H1 (cell line): ENCODE measurements around the gene TMEM45A. TPM values are rescaled to one million over a fixed set of nuclear protein-coding genes. Genes with fewer than 3 reads are reported as not detected.

ENCODE experiments used
- CTCF ChIA-PET: fragments of 300-600 bp; sonication (Branson Sonifier 250); formaldehyde crosslinking; loops from one replicate; lab custom pipeline; 2021; ENCODE audit not compliant: partially characterized antibody; lab: Charles Lee
- POLR2A ChIA-PET: fragments of 300-600 bp; sonication (Branson Sonifier 250); formaldehyde crosslinking; loops from one replicate; lab custom pipeline; 2021; ENCODE audit warnings: inconsistent platforms; ENCODE audit not compliant: partially characterized antibody; lab: Charles Lee
- DNase-seq, 2 experiments: peaks; one replicate each; pipeline versions ENCODE4 v3.0.0 to v3.0.0-alpha.2; 2010 to 2022; ENCODE audit warnings: low spot score in 2 of 2, low read depth in 1 of 2, mixed read lengths in 1 of 2
- FAIRE-seq: peaks from 2 replicates; lab custom pipeline; 2011; peaks lifted over from hg19 to GRCh38; lab: Jason Lieb, UNC
- H2AFZ ChIP-seq: 2 replicates; pipeline ENCODE4 v1.8.1; 2012; ENCODE audit warnings: low read length, inconsistent platforms
- H2AK5ac ChIP-seq: 2 replicates; pipeline ENCODE4 v1.6.1; 2013; ENCODE audit warnings: low read depth, low read length
- H2BK120ac ChIP-seq: replicated peaks from 2 replicates; pipeline ENCODE3; 2013; ENCODE audit warnings: low read depth, low read length, inconsistent platforms
- H2BK12ac ChIP-seq: 2 replicates; pipeline ENCODE4 v1.6.1; 2013; ENCODE audit warnings: low read depth, low read length
- H2BK15ac ChIP-seq: 2 replicates; pipeline ENCODE4 v1.6.1; 2013; ENCODE audit warnings: low read length
- H2BK20ac ChIP-seq: 2 replicates; pipeline ENCODE4 v1.6.1; 2013; ENCODE audit warnings: low read length
- H2BK5ac ChIP-seq: 2 replicates; pipeline ENCODE4 v1.6.1; 2013; ENCODE audit warnings: low read depth, low read length
- H3K14ac ChIP-seq: 2 replicates; pipeline ENCODE4 v1.6.1; 2013; ENCODE audit warnings: inconsistent platforms; ENCODE audit not compliant: insufficient read length
- H3K18ac ChIP-seq: 2 replicates; pipeline ENCODE4 v1.6.1; 2013; ENCODE audit warnings: low read length; ENCODE audit errors: extremely low read depth
- H3K23ac ChIP-seq: 2 replicates; pipeline ENCODE4 v1.6.1; 2013; ENCODE audit warnings: inconsistent platforms; ENCODE audit not compliant: insufficient read length
- H3K23me2 ChIP-seq: 2 replicates; pipeline ENCODE4 v1.6.1; 2013; ENCODE audit warnings: low read depth, low read length
- H3K27ac ChIP-seq: 2 replicates; pipeline ENCODE4 v1.6.1; 2011; ENCODE audit warnings: low read depth, low read length, inconsistent platforms
- H3K27me3 ChIP-seq, 4 experiments: replicated peaks in 1 of 4; 1 replicate in 1 of 4; 2 replicates in 3 of 4; pipeline versions ENCODE4 v1.6.1 to v1.8.1; 2011 to 2013; ENCODE audit warnings: low read length in 3 of 4, mild to moderate bottlenecking in 3 of 4, inconsistent platforms in 2 of 4, mixed read lengths in 2 of 4, moderate library complexity in 1 of 4; ENCODE audit not compliant: control insufficient read depth in 3 of 4, insufficient read depth in 3 of 4; ENCODE audit errors: extremely low read depth in 1 of 4
- H3K36me3 ChIP-seq, 4 experiments: 2 replicates each; pipeline versions ENCODE4 v1.6.1 to v1.8.1; 2011 to 2013; ENCODE audit warnings: mild to moderate bottlenecking in 4 of 4, low read length in 3 of 4, moderate library complexity in 2 of 4, control low read depth in 1 of 4, inconsistent platforms in 1 of 4; ENCODE audit not compliant: insufficient read depth in 4 of 4, control insufficient read depth in 2 of 4
- H3K4ac ChIP-seq: replicated peaks from 2 replicates; pipeline ENCODE3; 2013; ENCODE audit warnings: low read length, low read depth, mixed read lengths, inconsistent platforms; ENCODE audit not compliant: insufficient read length
- H3K4me1 ChIP-seq, 4 experiments: replicated peaks in 1 of 4; 1 replicate in 1 of 4; 2 replicates in 3 of 4; pipeline versions ENCODE4 v1.6.1 to v1.8.1; 2011 to 2013; ENCODE audit warnings: low read length in 3 of 4, inconsistent platforms in 2 of 4, mixed read lengths in 1 of 4; ENCODE audit not compliant: insufficient read depth in 4 of 4, control insufficient read depth in 3 of 4
- H3K4me2 ChIP-seq, 2 experiments: 2 replicates each; pipeline versions ENCODE4 v1.6.1 to v1.8.1; 2011 to 2013; ENCODE audit warnings: low read depth in 2 of 2, low read length in 2 of 2, control low read depth in 1 of 2, inconsistent platforms in 1 of 2, mild to moderate bottlenecking in 1 of 2; ENCODE audit not compliant: insufficient read depth in 1 of 2
- H3K4me3 ChIP-seq, 4 experiments: fragments of 200-600, 300-600 bp in 1 of 4; sonication (generic), shearing (Covaris generic), sonication (Bioruptor Twin) in 1 of 4; 2 replicates each; pipeline versions ENCODE4 v1.5.1 to v1.8.1; 2011 to 2016; ENCODE audit warnings: low read length in 4 of 4, low read depth in 3 of 4, control low read depth in 2 of 4, inconsistent platforms in 2 of 4, mild to moderate bottlenecking in 2 of 4, mixed read lengths in 1 of 4, moderate library complexity in 1 of 4; ENCODE audit not compliant: insufficient read depth in 2 of 4; ENCODE audit errors: extremely low read depth in 1 of 4
- H3K56ac ChIP-seq: replicated peaks from 2 replicates; pipeline ENCODE3; 2013; ENCODE audit warnings: low read depth, mild to moderate bottlenecking, mixed read lengths, low read length, inconsistent platforms; ENCODE audit not compliant: insufficient read length
- H3K79me1 ChIP-seq: 2 replicates; pipeline ENCODE4 v1.6.1; 2013; ENCODE audit warnings: low read depth, low read length, control low read depth
- H3K79me2 ChIP-seq, 2 experiments: 2 replicates each; pipeline versions ENCODE4 v1.6.1 to v1.8.1; 2012 to 2013; ENCODE audit warnings: low read length in 2 of 2, mild to moderate bottlenecking in 2 of 2, inconsistent platforms in 1 of 2; ENCODE audit not compliant: insufficient read depth in 2 of 2, control insufficient read depth in 1 of 2
- H3K9ac ChIP-seq, 4 experiments: replicated peaks in 1 of 4; 1 replicate in 1 of 4; 2 replicates in 3 of 4; pipeline versions ENCODE4 v1.6.1 to v1.8.1; 2011 to 2013; ENCODE audit warnings: low read depth in 3 of 4, low read length in 3 of 4, control low read depth in 2 of 4, mild to moderate bottlenecking in 2 of 4, moderate library complexity in 2 of 4, inconsistent platforms in 1 of 4; ENCODE audit errors: extremely low read depth in 1 of 4
- H3K9me3 ChIP-seq, 2 experiments: 2 replicates each; pipeline versions ENCODE4 v1.6.1 to v1.8.1; 2012 to 2013; ENCODE audit warnings: mild to moderate bottlenecking in 2 of 2, moderate library complexity in 2 of 2, control low read depth in 1 of 2, inconsistent platforms in 1 of 2, low read depth in 1 of 2, low read length in 1 of 2, mixed read lengths in 1 of 2; ENCODE audit not compliant: insufficient read depth in 2 of 2
- H4K20me1 ChIP-seq, 2 experiments: replicated peaks in 1 of 2; 2 replicates each; pipeline versions ENCODE3 to v1.8.1; 2011 to 2013; ENCODE audit warnings: inconsistent platforms in 2 of 2, low read length in 2 of 2, mild to moderate bottlenecking in 1 of 2; ENCODE audit not compliant: insufficient read depth in 2 of 2, control insufficient read depth in 1 of 2
- H4K5ac ChIP-seq: 2 replicates; pipeline ENCODE4 v1.6.1; 2013; ENCODE audit warnings: low read length, low read depth, mixed read lengths, inconsistent platforms; ENCODE audit not compliant: insufficient read length
- H4K8ac ChIP-seq: 2 replicates; pipeline ENCODE4 v1.8.0; 2013; ENCODE audit warnings: mild to moderate bottlenecking, moderate library complexity, low read length, inconsistent platforms; ENCODE audit not compliant: insufficient read depth; ENCODE audit errors: extremely low read depth
- H4K91ac ChIP-seq: replicated peaks from 2 replicates; pipeline ENCODE3; 2013; ENCODE audit warnings: low read length, mixed read lengths, inconsistent platforms; ENCODE audit not compliant: insufficient read length
- ASH2L ChIP-seq: fragments of 200-600, 300-600 bp; sonication (generic); IDR thresholded peaks from one replicate; pipeline ENCODE4 v1.7.1; 2017; ENCODE audit warnings: low read length
- CBX5 ChIP-seq: fragments of 300-800, 300-1000 bp; sonication (generic); IDR thresholded peaks from 2 replicates; pipeline ENCODE4 v1.7.1; 2016; ENCODE audit warnings: antibody characterized with exemption, low read length, low read depth
- CTBP2 ChIP-seq: IDR thresholded peaks from 2 replicates; pipeline ENCODE4 v1.7.0; 2011; ENCODE audit warnings: borderline replicate concordance, mild to moderate bottlenecking, moderate library complexity, mixed read lengths, low read length; ENCODE audit not compliant: insufficient read depth, insufficient read length
- GTF2F1 ChIP-seq: IDR thresholded peaks from 2 replicates; pipeline ENCODE4 v1.6.1; 2012; ENCODE audit warnings: low read depth, low read length, improper control_type of control experiment, borderline replicate concordance
- HDAC2 ChIP-seq, 2 experiments: fragments of 300-600 bp in 1 of 2; sonication (generic) in 1 of 2; IDR thresholded peaks; 2 replicates each; pipeline ENCODE4 v1.6.1; 2011 to 2012; ENCODE audit warnings: low read depth in 2 of 2, low read length in 2 of 2, mild to moderate bottlenecking in 2 of 2, moderate library complexity in 2 of 2, borderline replicate concordance in 1 of 2, inconsistent platforms in 1 of 2
- KDM4A ChIP-seq: IDR thresholded peaks from one replicate; pipeline ENCODE4 v1.7.1; 2012; ENCODE audit warnings: low read depth, mild to moderate bottlenecking, moderate library complexity, low read length, inconsistent platforms; ENCODE audit not compliant: severe bottlenecking
- MAFK ChIP-seq: IDR thresholded peaks from 2 replicates; pipeline ENCODE4 v1.6.1; 2012; ENCODE audit warnings: low read depth, mild to moderate bottlenecking, improper control_type of control experiment, low read length
- PHF8 ChIP-seq: fragments of 200-600 bp; sonication (generic); conservative IDR thresholded peaks from 2 replicates; pipeline ENCODE4 v1.7.1; 2012; ENCODE audit warnings: low read depth, mild to moderate bottlenecking, inconsistent platforms, low read length, moderate library complexity
- POLR2AphosphoS5 ChIP-seq: IDR thresholded peaks from 2 replicates; pipeline ENCODE4 v1.6.1; 2011; ENCODE audit warnings: low read depth, low read length
- RXRA ChIP-seq: IDR thresholded peaks from 2 replicates; pipeline ENCODE4 v1.6.1; 2011; ENCODE audit warnings: low read depth, mild to moderate bottlenecking, low read length, moderate library complexity; ENCODE audit not compliant: insufficient read depth
- SP1 ChIP-seq: IDR thresholded peaks from 2 replicates; pipeline ENCODE4 v1.6.1; 2011; ENCODE audit warnings: low read depth, low read length
- TAF7 ChIP-seq: optimal IDR thresholded peaks from 2 replicates; pipeline ENCODE3; 2011; ENCODE audit warnings: low read depth, mild to moderate bottlenecking, inconsistent platforms, low read length, moderate library complexity, borderline replicate concordance
- TEAD4 ChIP-seq: IDR thresholded peaks from 2 replicates; pipeline ENCODE4 v1.6.1; 2012; ENCODE audit warnings: low read depth, low read length, inconsistent platforms, mixed read lengths
- WGBS, 2 experiments: shearing (Covaris generic) in 1 of 2; methylation state at CpG; one replicate each; pipeline versions ENCODE4 v1.1.6 to v1.1.7; 2013 to 2015; ENCODE audit warnings: low lambda C conversion rate in 2 of 2, mixed read lengths in 2 of 2, inconsistent platforms in 1 of 2, low coverage in 1 of 2, missing lambda C conversion rate in 1 of 2; ENCODE audit not compliant: insufficient replicate concordance in 2 of 2, insufficient coverage in 1 of 2, insufficient read length in 1 of 2; ENCODE audit errors: extremely low coverage in 1 of 2, missing lambda C conversion rate in 1 of 2; 5-methylcytosine and 5-hydroxymethylcytosine counted together
- polyA plus RNA-seq, 7 experiments: library from polyadenylated mRNA; depleted of rRNA in 3 of 7; stranded (reverse) in 5 of 7; unstranded in 2 of 7; fragments of >200 nt in 5 of 7; fragments of 200-250 nt in 2 of 7; gene quantifications; 1 replicate in 5 of 7; 2 replicates in 1 of 7; 4 replicates in 1 of 7; pipeline versions ENCODE4 v1.2.1 to v1.2.3, GENCODE V29; 2011 to 2013; ENCODE audit warnings: missing spikeins in 2 of 7, mixed read lengths in 2 of 7
- total RNA-seq: library from RNA; stranded (reverse); fragmentation: NEBNext Ultra II Directional; extraction: Animal tissue kit (Norgen Biotek cat#: 25700); gene quantifications from 2 replicates; pipeline ENCODE4 v1.2.1, GENCODE V29; 2021
- TF ChIP-seq, protein P1 (sequence below): IDR thresholded peaks from 2 replicates; pipeline ENCODE4 v1.6.1; 2011; ENCODE audit warnings: low read depth, mild to moderate bottlenecking, low read length; ENCODE audit not compliant: insufficient read depth

TMEM45A gene
- total and polyA plus RNA-seq, 2 of the 8 experiments (the other 6 are each of a cell fraction or from before 2014, with no cell fraction given) = 12.9 to 14.2 TPM

DNA sequence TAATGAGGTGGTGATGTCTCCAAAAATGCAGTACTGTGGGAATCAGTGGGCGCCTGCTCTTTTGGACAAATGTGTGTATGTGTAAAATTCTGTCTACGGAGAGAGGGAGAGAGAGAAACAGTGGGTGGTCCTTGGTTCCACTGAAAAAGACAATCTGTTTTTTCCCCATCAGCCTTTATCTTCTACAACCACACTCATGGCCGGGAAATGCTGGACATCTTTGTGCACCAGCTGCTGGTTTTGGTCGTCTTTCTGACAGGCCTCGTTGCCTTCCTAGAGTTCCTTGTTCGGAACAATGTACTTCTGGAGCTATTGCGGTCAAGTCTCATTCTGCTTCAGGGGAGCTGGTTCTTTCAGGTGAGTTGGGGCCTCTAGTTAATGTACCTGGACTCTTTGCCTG is 65.8 kb downstream of the TMEM45A start:
- H3K23me2 ChIP-seq = no peaks in the 10 kb centered on the region
- no peak overlapping the region for H2BK20ac ChIP-seq
- H4K8ac ChIP-seq = no peak overlapping the region
- no peak overlapping the region for H4K5ac ChIP-seq
- no peaks in the 10 kb centered on the region for H3K79me1 ChIP-seq
- no peak overlapping the region for H3K4me3 ChIP-seq
- H2BK5ac ChIP-seq = no peak overlapping the region
- no peak overlapping the region for H2BK12ac ChIP-seq
- peaks cover 0 to 9% (median 3%) of the 10 kb centered on the region in 4 experiments; a peak in 3 of 7 replicates for H3K4me1 ChIP-seq
- no peaks in the 10 kb centered on the region for H4K20me1 ChIP-seq
- 97% methylated on average over 7 of the region's 7 CpGs; no CpG with 5 or more reads in 1 of the 2 experiments for WGBS, 2 experiments
- DNase-seq (no peak), FAIRE-seq (no peak)
- H3K27me3 ChIP-seq = no peaks in the 10 kb centered on the region
- no peak overlapping the region for H3K27ac ChIP-seq
- no peak overlapping the region for H2BK15ac ChIP-seq
- H3K4ac ChIP-seq = no peak overlapping the region
- CTCF ChIA-PET = interaction anchor here (0.8 kb wide), 1 partner anchor 32 kb away, joined by 4 read pairs; no protein-coding TSS in a partner anchor
- no peaks in the 10 kb centered on the region for H3K79me2 ChIP-seq
- H2AFZ ChIP-seq = no peak overlapping the region
- TF ChIP-seq MAFK = no peak
- TF ChIP-seq ASH2L = no peak
- TF ChIP-seq POLR2AphosphoS5 = no peak
- no peak for TF ChIP-seq SP1
- no peak for TF ChIP-seq CTBP2
- no peak for TF ChIP-seq HDAC2 (IDR thresholded peaks at IDR 0.05; ENCODE audit: borderline replicate concordance in 1 of 2, low read depth in 2 of 2, low read length in 2 of 2)
- no peak for TF ChIP-seq TAF7
- TF ChIP-seq TEAD4 = no peak
- TF ChIP-seq PHF8 = no peak
- TF ChIP-seq RXRA = no peak
- TF ChIP-seq, protein P1, sequence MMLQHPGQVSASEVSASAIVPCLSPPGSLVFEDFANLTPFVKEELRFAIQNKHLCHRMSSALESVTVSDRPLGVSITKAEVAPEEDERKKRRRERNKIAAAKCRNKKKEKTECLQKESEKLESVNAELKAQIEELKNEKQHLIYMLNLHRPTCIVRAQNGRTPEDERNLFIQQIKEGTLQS = no peak
- no peak for TF ChIP-seq KDM4A
- TF ChIP-seq GTF2F1 = no peak
- no peak for TF ChIP-seq CBX5
- TF ChIP-seq, all 59 proteins: peak for 0
- H4K91ac ChIP-seq = no peak overlapping the region
- H3K23ac ChIP-seq = no peak overlapping the region
- H2BK120ac ChIP-seq = no peak overlapping the region
- no peak overlapping the region for H3K9ac ChIP-seq
- H3K9me3 ChIP-seq = no peaks in the 10 kb centered on the region
- H3K18ac ChIP-seq = no peak overlapping the region
- no peaks in the 10 kb centered on the region for H3K36me3 ChIP-seq
- H3K14ac ChIP-seq = no peak overlapping the region
- H3K4me2 ChIP-seq = no peak overlapping the region
- H3K56ac ChIP-seq = no peak overlapping the region
- no peak overlapping the region for H2AK5ac ChIP-seq
- POLR2A ChIA-PET = interaction anchor here (1.0 kb wide), 1 partner anchor 64 kb away, joined by 3 read pairs; no protein-coding TSS in a partner anchor
